ENCODE measurements around the gene PTGDS.

The PTGDS gene

GRCh38 chr9:136977223-136977622 is at the start of gene PTGDS:
TSS of gene PTGDS (plus strand) at chr9:136977504. CDS start at chr9:136977579, 75 bp downstream.
- no peak within 1 kb of the TSS for H3K4me3 ChIP-seq (ENCODE audit: low read length)
- no peak within 1 kb of the TSS for H3K4me2 ChIP-seq (ENCODE audit: low read length)
- no peak within 1 kb of the TSS for H2AFZ ChIP-seq (ENCODE audit: low read depth, low read length)

DNA sequence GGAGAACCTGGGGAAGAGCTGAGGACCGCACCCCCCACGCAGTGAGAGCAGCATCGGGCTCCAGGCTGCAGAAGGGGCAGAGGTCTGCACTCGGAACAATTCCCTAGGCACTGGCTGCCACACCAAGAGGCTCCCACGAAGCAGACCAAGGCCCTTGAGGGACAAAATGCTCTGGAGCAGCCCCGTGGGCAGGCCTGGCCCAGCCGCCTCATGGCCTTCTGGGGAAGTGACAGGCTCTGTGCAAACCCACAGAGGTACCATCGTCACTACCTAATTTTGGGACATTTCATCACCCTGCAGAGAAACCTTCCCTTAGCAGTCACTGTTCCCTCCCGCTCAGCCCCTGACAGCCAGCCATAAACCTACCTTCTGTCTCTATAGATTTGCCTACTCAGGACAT is 48.7 kb upstream of the PTGDS start:
- no peaks in the 10 kb centered on the region for H3K79me2 ChIP-seq (ENCODE audit: low read length)
- no peaks in the 10 kb centered on the region for H3K27me3 ChIP-seq (ENCODE audit: low read depth, low read length)
- no peak for TF ChIP-seq EZH2phosphoT487 (IDR thresholded peaks at IDR 0.05; ENCODE audit: low read depth)
- TF ChIP-seq, protein P1, sequence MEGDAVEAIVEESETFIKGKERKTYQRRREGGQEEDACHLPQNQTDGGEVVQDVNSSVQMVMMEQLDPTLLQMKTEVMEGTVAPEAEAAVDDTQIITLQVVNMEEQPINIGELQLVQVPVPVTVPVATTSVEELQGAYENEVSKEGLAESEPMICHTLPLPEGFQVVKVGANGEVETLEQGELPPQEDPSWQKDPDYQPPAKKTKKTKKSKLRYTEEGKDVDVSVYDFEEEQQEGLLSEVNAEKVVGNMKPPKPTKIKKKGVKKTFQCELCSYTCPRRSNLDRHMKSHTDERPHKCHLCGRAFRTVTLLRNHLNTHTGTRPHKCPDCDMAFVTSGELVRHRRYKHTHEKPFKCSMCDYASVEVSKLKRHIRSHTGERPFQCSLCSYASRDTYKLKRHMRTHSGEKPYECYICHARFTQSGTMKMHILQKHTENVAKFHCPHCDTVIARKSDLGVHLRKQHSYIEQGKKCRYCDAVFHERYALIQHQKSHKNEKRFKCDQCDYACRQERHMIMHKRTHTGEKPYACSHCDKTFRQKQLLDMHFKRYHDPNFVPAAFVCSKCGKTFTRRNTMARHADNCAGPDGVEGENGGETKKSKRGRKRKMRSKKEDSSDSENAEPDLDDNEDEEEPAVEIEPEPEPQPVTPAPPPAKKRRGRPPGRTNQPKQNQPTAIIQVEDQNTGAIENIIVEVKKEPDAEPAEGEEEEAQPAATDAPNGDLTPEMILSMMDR (IDR thresholded peaks at IDR 0.05; ENCODE audit: low read depth, low read length), result no peak
- H3K9ac ChIP-seq (ENCODE audit: low read length), result no peak overlapping the region
- no peaks in the 10 kb centered on the region for H3K9me3 ChIP-seq (ENCODE audit: insufficient read depth, low read length)
- H3K4me1 ChIP-seq (ENCODE audit: low read length), result peaks cover 7% of the 10 kb centered on the region; the same call in 1 of the 2 replicates
- no peak overlapping the region for H3K4me2 ChIP-seq (ENCODE audit: low read length)
- no peak overlapping the region for H3K4me3 ChIP-seq (ENCODE audit: low read length)
- no peak overlapping the region for H3K27ac ChIP-seq (ENCODE audit: low read length)
- no peaks in the 10 kb centered on the region for H4K20me1 ChIP-seq (ENCODE audit: insufficient read depth, low read length)
- H2AFZ ChIP-seq (ENCODE audit: low read depth, low read length), result no peak overlapping the region
- peaks cover 28% of the 10 kb centered on the region for H3K36me3 ChIP-seq (replicated peaks; ENCODE audit: low read depth, low read length)

More at GRCh38 chr9:136977223-136977622, at the start of gene PTGDS:
- no peaks in the 10 kb centered on the region for H3K9me3 ChIP-seq (ENCODE audit: insufficient read depth, low read length)
- no peak within 1 kb of the TSS for H3K9ac ChIP-seq (ENCODE audit: low read length)
- no peaks in the 10 kb centered on the region for H4K20me1 ChIP-seq (ENCODE audit: insufficient read depth, low read length)
- H3K27ac ChIP-seq (ENCODE audit: low read length), result no peak within 1 kb of the TSS
- TF ChIP-seq EZH2phosphoT487 (IDR thresholded peaks at IDR 0.05; ENCODE audit: low read depth), result no peak
- TF ChIP-seq, protein P1 (IDR thresholded peaks at IDR 0.05; ENCODE audit: low read depth, low read length), result no peak
- H3K27me3 ChIP-seq (ENCODE audit: low read depth, low read length), result peaks cover 8% of the 10 kb centered on the region; the same call in 1 of the 2 replicates
- no peaks in the 10 kb centered on the region for H3K79me2 ChIP-seq (ENCODE audit: low read length)
- H3K4me1 ChIP-seq (ENCODE audit: low read length), result no peaks in the 10 kb centered on the region
- no peaks in the 10 kb centered on the region for H3K36me3 ChIP-seq (replicated peaks; ENCODE audit: low read depth, low read length)

GRCh38 chr9:136930014-136930413 is 47.3 kb upstream of the PTGDS start:
- H4K20me1 ChIP-seq (ENCODE audit: insufficient read depth, low read length), result no peaks in the 10 kb centered on the region
- no peak overlapping the region for H3K4me3 ChIP-seq (ENCODE audit: low read length)
- H2AFZ ChIP-seq (ENCODE audit: low read depth, low read length), result no peak overlapping the region
- peaks cover 7% of the 10 kb centered on the region; the same call in 1 of the 2 replicates for H3K4me1 ChIP-seq (ENCODE audit: low read length)
- H3K4me2 ChIP-seq (ENCODE audit: low read length), result no peak overlapping the region
- no peak for TF ChIP-seq EZH2phosphoT487 (IDR thresholded peaks at IDR 0.05; ENCODE audit: low read depth)
- TF ChIP-seq, protein P1 (IDR thresholded peaks at IDR 0.05; ENCODE audit: low read depth, low read length), result no peak
- H3K27ac ChIP-seq (ENCODE audit: low read length), result no peak overlapping the region
- H3K79me2 ChIP-seq (ENCODE audit: low read length), result no peaks in the 10 kb centered on the region
- peaks cover 24% of the 10 kb centered on the region for H3K36me3 ChIP-seq (replicated peaks; ENCODE audit: low read depth, low read length)
- H3K27me3 ChIP-seq (ENCODE audit: low read depth, low read length), result no peaks in the 10 kb centered on the region
- H3K9me3 ChIP-seq (ENCODE audit: insufficient read depth, low read length), result no peaks in the 10 kb centered on the region
- no peak overlapping the region for H3K9ac ChIP-seq (ENCODE audit: low read length)

GRCh38 chr9:136931611-136932130 is 45.6 kb upstream of the PTGDS start:
- Histone ChIP-seq H3K4me1 (ENCODE audit: low read length) (peaks cover 7% of the 10 kb centered on the region; the same call in 1 of the 2 replicates), H3K27me3 (ENCODE audit: low read depth, low read length) (no peaks in the 10 kb centered on the region), H3K9me3 (ENCODE audit: insufficient read depth, low read length) (no peaks in the 10 kb centered on the region), H3K36me3 (replicated peaks; ENCODE audit: low read depth, low read length) (peaks cover 17% of the 10 kb centered on the region), H3K4me3 (ENCODE audit: low read length) (no peak overlapping the region), H3K79me2 (ENCODE audit: low read length) (no peaks in the 10 kb centered on the region), H2AFZ (ENCODE audit: low read depth, low read length) (no peak overlapping the region), H4K20me1 (ENCODE audit: insufficient read depth, low read length) (no peaks in the 10 kb centered on the region), H3K9ac (ENCODE audit: low read length) (no peak overlapping the region), H3K27ac (ENCODE audit: low read length) (no peak overlapping the region), H3K4me2 (ENCODE audit: low read length) (no peak overlapping the region)
- TF ChIP-seq, protein P1 (IDR thresholded peaks at IDR 0.05; ENCODE audit: low read depth, low read length), result no peak

All from OCI-LY3 (cell line).